ENCODE results near the gene HHIPL1.

DNA sequence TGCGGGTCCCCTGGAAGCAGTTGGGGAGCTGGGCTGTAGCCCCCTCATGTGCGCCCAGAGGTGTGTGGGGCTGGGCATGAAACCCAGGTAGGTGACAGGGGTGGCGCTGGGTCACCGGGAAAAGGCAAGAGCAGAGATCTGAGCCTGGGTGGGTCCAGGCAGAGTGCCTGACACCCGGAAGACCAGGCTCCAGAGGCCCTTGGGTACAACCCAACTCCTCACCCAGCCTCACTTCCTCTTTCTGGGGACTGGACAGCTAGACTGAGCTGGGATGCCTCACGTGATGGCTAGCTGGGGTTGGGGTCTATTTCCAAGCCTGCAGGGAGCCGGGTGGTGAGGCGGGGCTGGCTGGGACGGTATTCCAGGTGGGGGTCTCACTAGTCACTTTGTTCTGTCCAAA, 22.9 kb downstream of the HHIPL1 start:
- no peak for TF ChIP-seq CTCF (IDR thresholded peaks at IDR 0.05; ENCODE audit: insufficient read depth, low read length)
- TF ChIP-seq POLR2AphosphoS5 (IDR thresholded peaks at IDR 0.05; ENCODE audit: low read depth), result no peak
- TF ChIP-seq, protein P1, sequence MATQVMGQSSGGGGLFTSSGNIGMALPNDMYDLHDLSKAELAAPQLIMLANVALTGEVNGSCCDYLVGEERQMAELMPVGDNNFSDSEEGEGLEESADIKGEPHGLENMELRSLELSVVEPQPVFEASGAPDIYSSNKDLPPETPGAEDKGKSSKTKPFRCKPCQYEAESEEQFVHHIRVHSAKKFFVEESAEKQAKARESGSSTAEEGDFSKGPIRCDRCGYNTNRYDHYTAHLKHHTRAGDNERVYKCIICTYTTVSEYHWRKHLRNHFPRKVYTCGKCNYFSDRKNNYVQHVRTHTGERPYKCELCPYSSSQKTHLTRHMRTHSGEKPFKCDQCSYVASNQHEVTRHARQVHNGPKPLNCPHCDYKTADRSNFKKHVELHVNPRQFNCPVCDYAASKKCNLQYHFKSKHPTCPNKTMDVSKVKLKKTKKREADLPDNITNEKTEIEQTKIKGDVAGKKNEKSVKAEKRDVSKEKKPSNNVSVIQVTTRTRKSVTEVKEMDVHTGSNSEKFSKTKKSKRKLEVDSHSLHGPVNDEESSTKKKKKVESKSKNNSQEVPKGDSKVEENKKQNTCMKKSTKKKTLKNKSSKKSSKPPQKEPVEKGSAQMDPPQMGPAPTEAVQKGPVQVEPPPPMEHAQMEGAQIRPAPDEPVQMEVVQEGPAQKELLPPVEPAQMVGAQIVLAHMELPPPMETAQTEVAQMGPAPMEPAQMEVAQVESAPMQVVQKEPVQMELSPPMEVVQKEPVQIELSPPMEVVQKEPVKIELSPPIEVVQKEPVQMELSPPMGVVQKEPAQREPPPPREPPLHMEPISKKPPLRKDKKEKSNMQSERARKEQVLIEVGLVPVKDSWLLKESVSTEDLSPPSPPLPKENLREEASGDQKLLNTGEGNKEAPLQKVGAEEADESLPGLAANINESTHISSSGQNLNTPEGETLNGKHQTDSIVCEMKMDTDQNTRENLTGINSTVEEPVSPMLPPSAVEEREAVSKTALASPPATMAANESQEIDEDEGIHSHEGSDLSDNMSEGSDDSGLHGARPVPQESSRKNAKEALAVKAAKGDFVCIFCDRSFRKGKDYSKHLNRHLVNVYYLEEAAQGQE (IDR thresholded peaks at IDR 0.05; ENCODE audit: insufficient replicate concordance, low read depth), result no peak
- TF ChIP-seq SPI1 (IDR thresholded peaks at IDR 0.05; ENCODE audit: borderline replicate concordance, low read depth), result peak; percentile 92
- TF ChIP-seq GABPA (IDR thresholded peaks at IDR 0.05; ENCODE audit: low read depth), result no peak
